ENCODE results near the gene DBI.
"Not testable (repeated sequence)": the region's sequence is repeated elsewhere in the genome, so short reads cannot be mapped to it uniquely, and the experiment has no call there.

GRCh38 chr2:119373907-119374745 lies 7.3 kb downstream of the DBI start:
- TF ChIP-seq CTCF, POLR2A (IDR thresholded peaks at IDR 0.05): not testable (repeated sequence)

Measured in right lobe of liver (tissue), 4 donors.